GM21526 (cell line): ENCODE data around the gene SCARB2.

Experiments used
- ATAC-seq: cut with Tn5 transposase; IDR thresholded peaks from one replicate; pipeline ENCODE4 v1.9.1; 2021; ENCODE audit warnings: moderate library complexity; ENCODE audit not compliant: unreplicated experiment, low FRiP score

SCARB2 gene

DNA sequence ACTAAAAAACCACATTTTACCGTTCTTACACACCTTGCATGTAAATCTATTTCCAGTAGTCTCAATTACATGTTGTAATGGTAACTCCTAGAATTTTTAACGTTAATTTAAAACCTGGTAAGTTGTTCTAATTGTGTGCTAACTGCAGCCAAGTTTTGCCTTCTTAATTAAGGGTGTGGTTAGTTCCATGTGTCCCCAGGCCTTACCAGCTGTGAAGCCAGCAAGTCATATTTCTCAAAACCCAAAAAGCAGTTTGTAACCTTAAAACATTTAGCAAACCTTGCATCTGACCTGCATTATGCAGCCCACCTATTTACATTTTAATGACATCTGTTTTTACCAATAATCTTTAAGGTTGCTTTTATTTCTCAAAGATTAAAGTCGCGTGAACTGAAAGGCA, 19.5 kb upstream of the SCARB2 start:
- no peak for ATAC-seq

GRCh38 chr4:76232681-76233080, 19.1 kb upstream of the SCARB2 start:
- ATAC-seq, result no peak

GRCh38 chr4:76226418-76226817, 12.8 kb upstream of the SCARB2 start:
- ATAC-seq, result no peak

DNA sequence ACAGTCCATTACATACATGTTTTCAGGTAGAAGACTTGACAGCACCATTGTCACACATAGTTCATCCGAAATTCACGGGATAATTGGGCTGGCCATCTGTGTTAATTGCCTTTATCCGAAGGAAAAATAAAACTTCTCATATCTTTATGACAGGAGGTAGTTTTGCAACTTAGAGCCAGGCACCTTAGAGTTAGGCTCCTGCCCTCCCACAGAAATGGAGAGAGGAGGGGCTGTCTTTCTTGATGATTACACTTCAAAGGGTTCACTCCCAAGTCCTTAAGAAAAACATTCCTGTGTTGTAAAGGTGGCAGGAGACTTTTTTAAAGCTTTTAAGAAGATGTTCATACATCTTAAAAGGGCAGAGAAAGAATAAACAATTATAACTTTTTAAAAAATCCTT, 10.5 kb upstream of the SCARB2 start:
- no peak for ATAC-seq

- no peak for ATAC-seq
Observed at GRCh38 chr4:76219299-76220055, 5.9 kb upstream of the SCARB2 start.

DNA sequence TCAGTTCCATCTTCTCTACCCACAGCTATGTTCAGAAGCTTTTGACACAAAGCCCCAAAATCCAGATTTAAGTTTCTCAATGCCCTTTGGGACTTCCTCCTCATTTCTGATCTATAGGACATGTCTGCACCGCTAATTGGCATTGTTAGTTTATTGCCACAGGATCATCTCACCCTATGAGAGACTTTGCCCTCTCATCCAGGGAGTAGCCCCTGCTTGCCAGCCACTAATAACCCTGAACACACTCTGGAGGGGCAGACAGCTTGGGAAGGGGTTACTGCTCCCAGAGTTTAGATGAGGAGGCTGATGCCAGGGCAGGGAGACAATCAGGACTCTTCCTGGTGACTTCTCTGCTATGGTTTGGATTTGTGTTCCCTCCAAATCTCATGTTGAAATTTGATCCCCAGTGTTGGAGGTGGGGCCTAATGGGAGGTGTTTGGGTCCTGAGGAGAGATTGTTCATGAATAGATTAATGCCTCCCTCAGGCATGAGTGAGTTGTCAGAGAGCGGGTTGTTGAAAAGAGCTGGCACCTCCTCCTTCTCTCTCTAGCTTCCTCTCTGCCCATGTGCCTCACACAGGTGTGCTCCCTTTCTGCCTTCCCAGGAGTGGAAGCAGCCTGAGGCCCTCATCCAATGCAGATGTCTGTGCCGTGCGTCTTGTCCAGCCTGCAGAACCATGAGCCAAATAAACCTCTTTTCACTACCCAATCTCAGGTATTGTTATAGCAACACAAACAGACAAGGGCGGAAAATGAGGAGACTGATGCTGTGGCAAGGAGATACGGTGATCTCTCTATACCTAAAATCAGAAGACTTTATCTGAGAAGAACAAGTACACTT, 3.6 kb upstream of the SCARB2 start:
- no peak for ATAC-seq

DNA sequence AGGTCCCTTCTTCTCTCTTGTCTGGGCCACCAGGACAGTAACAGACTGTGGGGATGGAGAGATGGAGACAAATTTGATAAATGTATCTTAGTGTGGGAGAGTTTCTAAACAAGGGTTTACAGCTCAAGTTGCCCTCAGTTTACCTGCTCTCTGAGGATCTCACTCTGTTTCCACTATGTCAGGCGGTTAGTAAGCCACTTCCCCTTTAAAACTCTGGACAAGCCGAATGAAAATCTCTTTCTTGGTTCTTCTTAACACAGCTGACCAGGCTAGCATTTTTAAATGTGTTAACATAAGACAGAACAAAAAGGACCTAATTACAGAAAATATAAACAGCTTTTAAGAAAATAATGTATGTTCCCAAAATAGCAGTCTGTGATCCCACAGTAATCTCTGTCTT, 2.9 kb upstream of the SCARB2 start:
- ATAC-seq, result no peak

- no peak for ATAC-seq
Observed at GRCh38 chr4:76215077-76215476, 1.5 kb upstream of the SCARB2 start.

DNA sequence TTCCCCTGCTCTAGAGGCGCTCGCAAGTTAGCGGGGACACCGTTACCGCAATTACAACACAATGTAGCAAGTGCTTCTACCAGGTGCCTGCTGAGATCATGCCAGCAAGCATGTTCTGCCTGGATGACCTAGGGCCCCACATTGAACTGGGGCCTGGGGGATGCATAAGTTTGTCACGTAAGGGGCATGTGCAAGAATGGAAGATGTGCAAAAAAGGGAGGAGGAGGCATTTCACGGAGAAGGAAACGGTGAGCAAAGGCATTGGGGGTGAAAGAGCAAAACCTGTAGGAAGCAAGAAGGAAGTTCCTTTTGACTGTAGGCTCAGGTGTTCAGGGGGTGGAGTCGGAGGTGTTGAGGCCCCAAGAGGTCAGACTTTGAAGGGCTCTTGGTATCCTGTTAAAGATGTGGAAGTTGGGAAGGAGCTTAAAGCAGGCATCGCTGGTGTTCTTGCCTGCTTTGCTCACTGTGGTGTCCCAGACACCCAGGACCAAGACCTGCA, 602 bp upstream of the SCARB2 start:
- peak; percentile 7 for ATAC-seq

GRCh38 chr4:76212851-76213414, 691 bp downstream of the SCARB2 start:
- ATAC-seq, result no peak

GRCh38 chr4:76211769-76212708, 1.6 kb downstream of the SCARB2 start:
- ATAC-seq, result no peak

- ATAC-seq, result no peak
Observed at GRCh38 chr4:76210452-76210851, 3.2 kb downstream of the SCARB2 start.

DNA sequence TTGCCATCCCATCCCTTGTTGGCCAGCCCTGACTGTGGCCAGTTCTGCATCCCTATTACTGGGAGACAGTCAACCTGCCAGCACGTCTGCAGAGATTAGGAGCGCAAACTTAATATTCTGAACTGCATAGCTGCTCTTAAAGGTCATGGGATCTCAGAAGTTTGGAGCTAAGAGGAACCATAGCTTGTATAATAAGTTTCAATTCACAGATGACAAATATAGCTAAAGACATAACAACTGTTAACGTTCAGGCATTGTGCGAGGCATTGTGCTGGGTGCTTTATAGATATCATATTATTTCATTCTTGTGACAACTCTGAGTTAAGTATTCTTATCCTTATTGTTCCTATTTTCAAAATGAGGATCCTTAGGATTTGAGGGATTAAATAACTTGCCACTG, 3.7 kb downstream of the SCARB2 start:
- no peak for ATAC-seq

DNA sequence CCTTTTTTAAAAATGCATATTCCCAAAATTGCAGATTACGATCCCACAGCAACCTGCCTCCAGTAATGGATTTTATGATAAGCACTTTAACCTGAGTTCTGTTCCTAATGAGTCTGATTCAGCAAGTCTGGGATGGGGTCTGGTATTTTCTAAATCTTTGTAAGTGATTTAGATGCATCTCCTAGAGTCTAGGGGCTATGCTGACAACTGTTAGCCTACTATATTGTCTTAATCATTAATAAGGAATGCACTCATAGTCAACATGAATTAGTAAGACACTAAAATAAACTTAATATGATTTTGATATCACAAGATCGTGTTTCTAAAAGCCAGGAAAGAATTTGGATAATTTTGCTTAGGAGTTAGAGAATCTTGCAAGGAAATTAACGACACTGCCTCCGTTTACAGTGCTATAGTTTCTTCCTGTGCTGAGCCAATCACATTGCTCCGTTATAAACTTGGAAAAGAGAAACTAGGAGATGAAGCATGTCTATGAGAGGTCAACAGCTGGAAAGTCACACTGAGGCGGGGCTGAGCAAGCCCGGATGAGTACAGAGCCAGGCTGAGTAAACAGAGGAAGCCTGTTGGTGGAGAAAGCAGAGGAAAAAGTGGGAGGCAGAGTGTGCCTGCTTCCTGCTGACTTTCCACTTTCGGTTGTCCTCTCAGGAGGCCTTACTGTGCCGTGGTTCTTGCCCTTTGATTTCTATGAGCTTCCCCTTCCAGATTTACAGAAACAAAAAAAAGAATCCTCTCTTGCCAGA, 5.4 kb downstream of the SCARB2 start:
- ATAC-seq, result no peak

DNA sequence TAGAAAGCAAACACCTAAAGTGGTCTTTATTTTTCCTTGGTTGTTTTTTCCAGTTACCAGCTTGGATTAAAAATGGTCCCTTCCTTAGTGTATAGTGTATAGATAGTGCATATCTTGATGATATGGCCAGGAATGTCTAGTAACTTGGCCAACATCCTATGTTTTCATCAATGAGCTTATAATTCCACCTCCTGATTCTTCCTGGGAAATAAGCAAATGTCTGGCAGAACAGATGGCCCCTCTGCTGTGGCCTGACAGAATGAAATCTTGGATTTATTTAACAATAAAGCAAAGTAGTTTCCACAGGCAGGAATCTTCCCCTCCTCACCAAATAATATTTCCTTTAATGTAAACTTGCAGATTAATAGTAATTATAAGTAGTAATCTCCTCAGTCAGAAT, 6.1 kb downstream of the SCARB2 start:
- no peak for ATAC-seq

- no peak for ATAC-seq
Observed at GRCh38 chr4:76206222-76206942, 7.2 kb downstream of the SCARB2 start.

DNA sequence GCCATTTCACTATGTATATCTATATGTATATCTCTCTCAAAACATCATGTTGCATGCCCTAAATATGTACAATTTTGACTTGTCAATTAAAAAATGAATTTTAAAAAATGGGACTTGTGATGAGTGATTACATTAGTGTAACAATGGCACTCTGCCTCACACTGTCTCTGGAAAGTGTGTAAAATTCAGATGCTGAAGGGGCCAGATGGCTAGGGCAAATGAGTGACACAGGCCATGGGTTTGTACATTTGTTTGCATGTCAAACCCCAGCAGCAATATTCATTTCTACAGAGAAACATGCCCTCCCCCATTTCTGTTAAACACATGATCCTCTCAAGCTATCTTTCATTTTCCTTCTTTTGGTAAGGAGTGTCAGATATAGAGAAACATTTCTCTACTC, 8.1 kb downstream of the SCARB2 start:
- ATAC-seq, result no peak

DNA sequence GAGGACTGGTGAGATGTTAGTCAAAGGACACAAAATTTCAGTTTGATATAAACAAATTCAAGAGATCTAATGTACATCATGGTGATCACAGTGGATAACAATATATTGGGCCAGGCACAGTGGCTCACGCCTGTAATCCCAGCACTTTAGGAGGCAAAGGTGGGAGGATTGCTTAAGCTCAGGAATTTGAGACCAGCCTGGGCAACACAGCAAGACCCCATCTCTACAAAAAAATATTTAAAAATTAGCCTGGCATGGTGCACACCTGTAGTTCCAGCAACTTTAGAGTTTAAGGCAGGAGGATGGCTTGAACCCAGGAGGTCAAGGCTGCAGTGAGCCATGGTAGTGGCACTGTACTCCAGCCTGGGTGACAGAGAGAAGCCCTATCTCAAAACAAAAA, 8.7 kb downstream of the SCARB2 start:
- no peak for ATAC-seq

- no peak for ATAC-seq
Observed at GRCh38 chr4:76203541-76203940, 10.1 kb downstream of the SCARB2 start.
